CD8-positive, alpha-beta memory T cell (primary cell): ENCODE results near the gene CD207. TPM values are rescaled to one million over a fixed set of nuclear protein-coding genes. Genes with fewer than 3 reads are reported as not detected.
A peak's percentile ranks its signal among the peaks of the same experiment; 100 is the strongest.

Experiments
- CTCF ChIA-PET: fragments of 350-600 bp; sonication (Branson Sonifier 250); formaldehyde crosslinking; loops from one replicate; lab custom pipeline; 2021; ENCODE audit warnings: antibody characterized with exemption; lab: Charles Lee
- POLR2A ChIA-PET: fragments of 350-600 bp; sonication (Branson Sonifier 250); formaldehyde crosslinking; loops from one replicate; lab custom pipeline; 2021; ENCODE audit warnings: antibody characterized with exemption; lab: Charles Lee
- DNase-seq, 5 donors: peaks; one replicate each; pipeline versions ENCODE4 v3.0.0 to v3.0.0-alpha.2; 2020 to 2022; ENCODE audit warnings: mixed read lengths in 1 of 5
- H3K27ac ChIP-seq: one replicate; pipeline ENCODE4 v1.7.0; 2013; ENCODE audit warnings: low read depth, mild to moderate bottlenecking, low read length, moderate library complexity
- H3K27me3 ChIP-seq: 2 replicates; pipeline ENCODE4 v1.7.0; 2013; ENCODE audit warnings: low read length, mild to moderate bottlenecking; ENCODE audit not compliant: insufficient read depth, poor library complexity, severe bottlenecking
- H3K36me3 ChIP-seq: 2 replicates; pipeline ENCODE4 v1.7.0; 2013; ENCODE audit warnings: mild to moderate bottlenecking, low read length, moderate library complexity; ENCODE audit not compliant: insufficient read depth
- H3K4me1 ChIP-seq: 2 replicates; pipeline ENCODE4 v1.7.0; 2013; ENCODE audit warnings: mild to moderate bottlenecking, low read length, moderate library complexity; ENCODE audit not compliant: insufficient read depth
- H3K4me3 ChIP-seq: 2 replicates; pipeline ENCODE4 v1.7.0; 2013; ENCODE audit warnings: mild to moderate bottlenecking, low read length
- H3K9me3 ChIP-seq: 2 replicates; pipeline ENCODE4 v1.7.0; 2013; ENCODE audit warnings: mild to moderate bottlenecking, low read length
- H3K27ac Mint-ChIP-seq, 8 donors: one replicate each; pipeline ENCODE4 v1.8.0; 2020 to 2021; ENCODE audit warnings: mixed read lengths in 8 of 8, mild to moderate bottlenecking in 6 of 8, inconsistent platforms in 3 of 8, moderate library complexity in 3 of 8
- H3K27me3 Mint-ChIP-seq, 2 donors: one replicate each; pipeline ENCODE4 v1.8.0; 2020 to 2021; ENCODE audit warnings: mixed read lengths in 2 of 2, mild to moderate bottlenecking in 1 of 2, moderate library complexity in 1 of 2
- H3K36me3 Mint-ChIP-seq, 3 donors: one replicate each; pipeline ENCODE4 v1.8.0; 2020 to 2021; ENCODE audit warnings: mixed read lengths in 3 of 3, inconsistent platforms in 1 of 3, mild to moderate bottlenecking in 1 of 3
- H3K4me1 Mint-ChIP-seq, 3 donors: one replicate each; pipeline ENCODE4 v1.8.0; 2020 to 2021; ENCODE audit warnings: mixed read lengths in 3 of 3, inconsistent platforms in 1 of 3, mild to moderate bottlenecking in 1 of 3
- H3K4me3 Mint-ChIP-seq, 7 donors: one replicate each; pipeline ENCODE4 v1.8.0; 2020 to 2021; ENCODE audit warnings: mixed read lengths in 7 of 7, mild to moderate bottlenecking in 6 of 7, moderate library complexity in 4 of 7, inconsistent platforms in 2 of 7
- H3K9me3 Mint-ChIP-seq, 5 donors: one replicate each; pipeline ENCODE4 v1.8.0; 2020 to 2022; ENCODE audit warnings: mixed read lengths in 5 of 5, mild to moderate bottlenecking in 3 of 5, moderate library complexity in 2 of 5, inconsistent platforms in 1 of 5
- polyA plus RNA-seq: library from polyadenylated mRNA; unstranded; fragments of 300-500 nt; fragmentation: Illumina TruSeq; gene quantifications from one replicate; pipeline ENCODE4 v1.2.3, GENCODE V29; 2021
- total RNA-seq, 2 experiments: library from RNA; stranded (reverse); gene quantifications; one replicate each; pipeline ENCODE4 v1.2.3, GENCODE V29; 2021

Gene CD207
- total and polyA plus RNA-seq, 3 experiments from 2014 or later, result not detected

DNA sequence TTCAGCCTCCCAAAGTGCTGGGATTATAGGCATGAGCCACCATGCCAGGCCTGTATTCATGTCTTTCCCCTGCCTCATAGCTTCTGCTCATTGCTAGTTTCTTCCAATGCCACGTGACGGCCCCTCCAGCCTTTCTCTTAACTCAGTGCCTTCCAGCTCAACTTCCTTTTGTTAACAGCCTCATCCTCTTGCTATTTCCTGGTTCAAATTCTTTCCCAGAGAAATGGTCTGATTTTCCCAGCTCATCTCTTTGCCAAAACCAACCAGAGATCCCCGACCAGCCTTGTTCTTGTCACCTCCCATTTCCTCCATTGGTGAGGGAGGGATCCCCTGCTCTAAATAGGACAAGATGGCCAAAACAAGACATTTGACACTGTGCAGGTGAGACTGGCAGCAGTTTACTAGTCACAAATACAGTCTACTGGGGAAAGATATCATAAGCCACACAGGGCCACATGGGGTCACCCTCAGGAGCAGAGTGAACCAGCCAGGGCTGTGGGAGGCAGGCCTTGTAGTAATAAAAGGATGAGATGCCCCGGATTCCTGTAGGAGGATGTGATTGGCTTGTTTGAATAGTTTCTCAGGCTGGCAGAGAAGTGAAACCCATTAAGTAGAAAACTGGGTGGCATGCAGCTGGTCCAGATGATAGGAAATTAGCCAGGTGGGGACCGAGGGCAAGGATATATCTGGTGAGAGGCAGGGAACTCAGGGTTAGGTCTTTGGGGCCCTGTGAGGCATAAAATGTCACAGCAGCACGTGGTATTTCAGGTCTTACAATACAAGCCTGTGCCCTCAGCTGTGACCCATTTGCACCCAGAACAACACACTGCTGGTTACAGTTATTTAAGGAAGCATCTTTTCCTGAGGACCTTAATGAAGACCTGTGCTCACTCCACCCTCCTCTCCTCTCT is 6.4 kb downstream of the CD207 start:
- POLR2A ChIA-PET, result no interaction called here
- Mint-ChIP-seq H3K9me3 (no peaks in the 10 kb centered on the region), H3K27me3 (peaks cover 4 to 6% of the 10 kb centered on the region in 2 donors)

DNA sequence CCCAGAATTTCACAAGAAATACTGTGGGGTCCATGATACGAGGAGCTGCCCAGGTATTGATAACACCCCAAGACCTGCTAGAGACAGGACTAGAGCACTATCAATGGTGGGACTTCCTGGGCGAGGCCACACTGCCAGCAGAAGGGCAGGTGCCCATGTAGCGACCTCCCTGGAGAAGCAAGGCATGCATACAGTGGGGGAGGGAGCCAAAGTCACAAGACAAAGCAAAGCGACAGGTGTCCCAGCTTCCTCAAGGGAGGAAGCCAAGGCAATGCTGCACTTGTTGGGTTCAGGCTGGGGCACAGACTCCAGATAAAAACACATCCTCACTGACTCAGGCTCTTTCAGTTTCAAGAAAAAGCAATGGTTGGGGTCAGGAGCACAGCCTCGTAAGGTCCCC is 7.5 kb downstream of the CD207 start:
- Histone ChIP-seq H3K4me1 (no peaks in the 10 kb centered on the region), H3K9me3 (no peaks in the 10 kb centered on the region), H3K4me3 (no peak overlapping the region), H3K27me3 (no peaks in the 10 kb centered on the region), H3K36me3 (no peaks in the 10 kb centered on the region), H3K27ac (no peak overlapping the region)
- peaks cover 3 to 6% of the 10 kb centered on the region in 2 donors for H3K27me3 Mint-ChIP-seq
- CTCF ChIA-PET, result no interaction called here
- no peak overlapping the region for H3K4me3 Mint-ChIP-seq
- H3K9me3 Mint-ChIP-seq, result no peaks in the 10 kb centered on the region
- H3K4me1 Mint-ChIP-seq, result peaks cover 0 to 1% (median under 1%) of the 10 kb centered on the region in 3 donors
- no peak overlapping the region for H3K27ac Mint-ChIP-seq
- DNase-seq, result no peak
- POLR2A ChIA-PET, result no interaction called here
- no peaks in the 10 kb centered on the region for H3K36me3 Mint-ChIP-seq

More for the DNA sequence above, 6.4 kb downstream of the CD207 start:
- H3K27me3 ChIP-seq, result no peaks in the 10 kb centered on the region
- no peaks in the 10 kb centered on the region for H3K36me3 ChIP-seq
- no peaks in the 10 kb centered on the region for H3K4me1 ChIP-seq
- H3K27ac ChIP-seq, result no peak overlapping the region
- Mint-ChIP-seq H3K4me3 (peak overlapping the region in 1 of 7 donors; percentile 30), H3K27ac (peak overlapping the region in 1 of 8 donors; percentile 14), H3K36me3 (no peaks in the 10 kb centered on the region), H3K4me1 (no peaks in the 10 kb centered on the region)
- DNase-seq, result no peak
- no peaks in the 10 kb centered on the region for H3K9me3 ChIP-seq
- CTCF ChIA-PET, result no interaction called here
- no peak overlapping the region for H3K4me3 ChIP-seq

DNA sequence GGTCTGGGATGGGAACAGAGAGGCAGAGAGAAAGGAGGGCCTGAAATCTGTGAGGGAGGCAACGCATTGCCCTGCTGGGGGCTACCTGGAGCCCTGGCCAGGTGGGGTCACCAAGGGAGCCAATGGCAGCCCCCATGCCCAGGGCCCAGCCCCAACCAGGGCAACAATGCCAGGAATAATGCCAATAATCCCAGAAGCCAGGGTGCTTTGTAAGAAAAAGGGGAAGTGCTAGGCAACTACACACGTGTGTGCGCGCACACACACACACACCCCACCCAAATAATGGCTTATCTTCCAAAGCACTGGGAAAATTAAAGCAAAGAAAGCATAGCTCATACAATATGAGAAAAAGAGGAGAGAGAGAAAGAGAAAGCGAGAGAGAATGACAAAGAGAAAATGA is 8.2 kb downstream of the CD207 start:
- Mint-ChIP-seq H3K4me1 (peaks cover 3 to 9% (median 8%) of the 10 kb centered on the region in 3 donors), H3K4me3 (no peak overlapping the region), H3K27ac (no peak overlapping the region), H3K36me3 (no peaks in the 10 kb centered on the region), H3K9me3 (no peaks in the 10 kb centered on the region), H3K27me3 (peaks cover 5 to 6% of the 10 kb centered on the region in 2 donors)
- Histone ChIP-seq H3K27ac (no peak overlapping the region), H3K36me3 (no peaks in the 10 kb centered on the region), H3K27me3 (no peaks in the 10 kb centered on the region), H3K4me3 (no peak overlapping the region), H3K9me3 (no peaks in the 10 kb centered on the region), H3K4me1 (peaks cover 4% of the 10 kb centered on the region)
- ChIA-PET CTCF (no interaction called here), POLR2A (no interaction called here)
- DNase-seq, result no peak

DNA sequence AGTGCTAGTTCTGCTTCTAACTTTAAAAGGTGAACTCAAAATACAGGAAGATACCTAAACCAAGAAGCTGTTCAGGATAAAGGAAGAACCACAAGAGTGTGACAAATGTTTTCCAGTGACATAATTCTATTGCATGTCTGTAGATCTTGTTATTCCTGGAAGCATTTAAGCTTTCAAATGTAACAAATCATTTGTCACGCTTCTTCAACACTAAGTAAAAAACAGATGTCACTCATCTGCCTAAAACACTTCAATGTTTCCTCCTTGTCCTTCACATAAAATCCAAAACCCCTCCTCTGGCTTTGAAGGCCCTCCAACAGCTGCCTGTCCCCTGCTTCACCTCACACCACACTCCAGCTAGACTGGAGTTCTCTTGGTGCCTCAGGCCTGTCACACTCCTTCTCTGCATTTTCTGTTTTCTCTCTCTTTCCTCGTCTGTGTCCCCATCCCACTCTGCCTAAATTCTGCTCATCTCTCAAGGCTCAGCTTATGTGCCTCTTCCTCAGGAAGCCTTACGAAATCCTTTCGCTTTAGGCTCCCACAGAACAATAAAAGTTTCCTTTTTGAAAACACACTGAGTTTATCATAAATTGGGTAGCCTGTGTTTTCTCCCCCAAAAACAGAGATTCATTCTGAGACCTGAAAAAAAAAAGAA is 8.8 kb downstream of the CD207 start:
- Histone ChIP-seq H3K9me3 (no peaks in the 10 kb centered on the region), H3K36me3 (no peaks in the 10 kb centered on the region), H3K27ac (no peak overlapping the region), H3K4me3 (no peak overlapping the region), H3K27me3 (no peaks in the 10 kb centered on the region), H3K4me1 (peaks cover 7% of the 10 kb centered on the region)
- DNase-seq, result no peak
- Mint-ChIP-seq H3K27me3 (peaks cover 5 to 6% of the 10 kb centered on the region in 2 donors), H3K4me3 (no peak overlapping the region), H3K36me3 (no peaks in the 10 kb centered on the region), H3K4me1 (peaks cover 3 to 9% (median 8%) of the 10 kb centered on the region in 3 donors), H3K9me3 (no peaks in the 10 kb centered on the region), H3K27ac (peak overlapping the region in 1 of 8 donors; percentile 0)
- POLR2A ChIA-PET, result no interaction called here
- CTCF ChIA-PET, result no interaction called here

DNA sequence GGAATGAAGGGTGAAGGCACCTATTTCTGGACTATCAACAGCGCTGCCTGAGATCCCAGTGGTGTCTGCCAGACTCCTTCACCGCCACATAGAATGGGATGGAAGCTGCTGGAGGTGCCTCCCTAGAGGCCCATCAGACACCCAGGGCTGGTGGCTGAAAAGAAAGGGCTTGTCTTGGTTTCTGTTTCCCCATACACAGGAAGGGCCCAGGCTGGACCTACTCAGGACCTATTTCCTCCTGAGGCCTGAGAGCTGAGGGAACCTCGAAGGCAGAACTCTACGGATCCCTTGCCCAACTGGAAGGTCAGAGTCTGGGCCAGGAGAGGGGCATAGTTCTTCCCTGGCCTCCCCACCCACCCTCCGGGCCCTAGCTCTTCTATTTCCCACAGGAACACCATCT is 12.4 kb downstream of the CD207 start:
- Histone ChIP-seq H3K27me3 (no peaks in the 10 kb centered on the region), H3K9me3 (no peaks in the 10 kb centered on the region), H3K36me3 (no peaks in the 10 kb centered on the region), H3K27ac (no peak overlapping the region), H3K4me1 (peaks cover 7% of the 10 kb centered on the region), H3K4me3 (no peak overlapping the region)
- CTCF ChIA-PET, result no interaction called here
- H3K9me3 Mint-ChIP-seq, result no peaks in the 10 kb centered on the region
- H3K36me3 Mint-ChIP-seq, result no peaks in the 10 kb centered on the region
- POLR2A ChIA-PET, result no interaction called here
- peak overlapping the region in 1 of 7 donors; percentile 21 for H3K4me3 Mint-ChIP-seq
- DNase-seq, result no peak
- no peak overlapping the region for H3K27ac Mint-ChIP-seq
- peaks cover 4 to 11% of the 10 kb centered on the region in 2 donors for H3K27me3 Mint-ChIP-seq
- H3K4me1 Mint-ChIP-seq, result peaks cover 3 to 9% (median 8%) of the 10 kb centered on the region in 3 donors

DNA sequence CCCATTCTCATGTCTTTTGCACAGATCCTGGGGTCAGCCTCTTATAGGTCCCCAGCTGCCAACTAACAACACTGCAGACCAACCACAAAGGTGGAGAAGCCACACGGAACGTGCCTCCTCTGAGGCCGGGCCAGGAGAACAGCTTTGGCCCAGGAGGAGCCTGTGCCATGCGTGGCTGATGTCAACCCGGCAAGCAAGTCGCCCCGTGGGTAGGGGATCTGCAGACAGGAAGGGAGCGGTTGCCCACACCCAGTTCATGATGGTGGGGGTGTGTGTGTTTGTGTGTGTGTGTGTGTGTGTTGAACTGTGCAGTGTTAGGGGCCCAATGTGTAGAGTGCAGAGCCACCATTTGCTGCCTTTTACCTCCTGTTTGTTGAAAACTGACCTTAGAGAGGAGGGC is 12.8 kb downstream of the CD207 start:
- no peak overlapping the region for H3K27ac ChIP-seq
- Mint-ChIP-seq H3K27ac (peak overlapping the region in 1 of 8 donors; percentile 21), H3K36me3 (no peaks in the 10 kb centered on the region), H3K4me3 (peak overlapping the region in 1 of 7 donors; percentile 21), H3K9me3 (no peaks in the 10 kb centered on the region), H3K4me1 (peaks cover 3 to 9% (median 8%) of the 10 kb centered on the region in 3 donors), H3K27me3 (peaks cover 4 to 15% of the 10 kb centered on the region in 2 donors)
- no peaks in the 10 kb centered on the region for H3K36me3 ChIP-seq
- no peaks in the 10 kb centered on the region for H3K27me3 ChIP-seq
- no peak overlapping the region for H3K4me3 ChIP-seq
- DNase-seq, result no peak
- no peaks in the 10 kb centered on the region for H3K9me3 ChIP-seq
- peaks cover 7% of the 10 kb centered on the region for H3K4me1 ChIP-seq
- CTCF ChIA-PET, result no interaction called here
- POLR2A ChIA-PET, result no interaction called here

DNA sequence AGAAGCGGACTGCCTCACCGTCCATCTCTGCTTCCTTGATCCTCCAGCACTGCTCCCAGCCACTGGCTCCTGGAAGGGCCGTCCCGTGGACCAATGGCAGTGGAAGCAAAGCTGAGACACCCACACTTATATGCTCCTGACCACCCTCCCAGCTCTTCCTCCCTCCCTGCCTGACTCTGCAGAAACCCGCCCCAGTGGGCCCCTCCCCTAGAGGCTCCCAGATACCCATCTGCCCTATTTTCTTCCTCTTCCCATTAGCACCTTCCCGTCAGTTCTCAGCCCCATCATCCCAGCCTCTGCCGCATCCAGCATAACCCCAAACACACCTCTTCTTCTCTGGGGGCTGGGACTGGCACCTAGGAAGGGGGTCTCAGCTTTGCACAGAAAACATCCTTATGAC is 15.1 kb downstream of the CD207 start, which contains the start of gene CLEC4F:
TSS of gene CLEC4F (minus strand) at position 101 of the 400 bp plus-strand sequence. CDS start at position 25, 76 bp downstream.
- H3K27ac Mint-ChIP-seq, result no peak within 1 kb of the TSS
- Histone ChIP-seq H3K9me3 (no peaks in the 10 kb centered on the region), H3K4me3 (no peak within 1 kb of the TSS), H3K27ac (no peak within 1 kb of the TSS), H3K27me3 (no peaks in the 10 kb centered on the region), H3K36me3 (no peaks in the 10 kb centered on the region), H3K4me1 (peaks cover 7% of the 10 kb centered on the region)
- H3K36me3 Mint-ChIP-seq, result no peaks in the 10 kb centered on the region
- H3K4me3 Mint-ChIP-seq, result no peak within 1 kb of the TSS
- ChIA-PET CTCF (no interaction called here), POLR2A (no interaction called here)
- no peaks in the 10 kb centered on the region for H3K9me3 Mint-ChIP-seq
- peaks cover 3 to 9% (median 8%) of the 10 kb centered on the region in 3 donors for H3K4me1 Mint-ChIP-seq
- no peak for DNase-seq
- H3K27me3 Mint-ChIP-seq, result peaks cover 2 to 22% of the 10 kb centered on the region in 2 donors
